Measurements from ENCODE around the gene S100A3.
"Not testable (repeated sequence)": the region's sequence is repeated elsewhere in the genome, so short reads cannot be mapped to it uniquely, and the experiment has no call there.

The S100A3 gene

DNA sequence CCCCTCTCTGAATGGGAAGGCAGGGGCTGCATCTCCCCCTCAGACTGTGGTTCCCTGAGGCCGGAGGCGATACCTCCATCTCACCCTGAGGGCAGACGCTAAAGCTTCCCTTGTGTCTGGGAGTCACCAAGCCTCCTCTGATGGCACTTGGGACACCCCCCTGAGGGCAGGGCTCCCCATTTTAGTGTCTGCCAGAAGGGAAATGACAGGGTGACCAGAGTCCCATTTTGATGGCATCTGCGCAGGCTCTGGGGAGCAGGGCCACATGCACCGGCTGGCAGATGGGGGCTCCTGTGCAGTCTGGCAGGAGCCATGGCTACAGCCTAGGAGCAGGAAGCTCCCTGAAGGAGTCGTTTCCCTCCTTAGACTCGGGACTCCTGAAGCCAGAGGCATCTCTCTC, 14.9 kb upstream of the S100A3 start:
- H3K4me2 ChIP-seq (ENCODE audit: insufficient read depth, low read length), result no peak overlapping the region
- H3K36me3 ChIP-seq (ENCODE audit: insufficient read depth, low read length), result no peaks in the 10 kb centered on the region
- no peak for DNase-seq
- TF ChIP-seq EZH2 (IDR thresholded peaks at IDR 0.05; ENCODE audit: borderline replicate concordance, low read depth, low read length, severe bottlenecking), result no peak
- TF ChIP-seq, protein P1, sequence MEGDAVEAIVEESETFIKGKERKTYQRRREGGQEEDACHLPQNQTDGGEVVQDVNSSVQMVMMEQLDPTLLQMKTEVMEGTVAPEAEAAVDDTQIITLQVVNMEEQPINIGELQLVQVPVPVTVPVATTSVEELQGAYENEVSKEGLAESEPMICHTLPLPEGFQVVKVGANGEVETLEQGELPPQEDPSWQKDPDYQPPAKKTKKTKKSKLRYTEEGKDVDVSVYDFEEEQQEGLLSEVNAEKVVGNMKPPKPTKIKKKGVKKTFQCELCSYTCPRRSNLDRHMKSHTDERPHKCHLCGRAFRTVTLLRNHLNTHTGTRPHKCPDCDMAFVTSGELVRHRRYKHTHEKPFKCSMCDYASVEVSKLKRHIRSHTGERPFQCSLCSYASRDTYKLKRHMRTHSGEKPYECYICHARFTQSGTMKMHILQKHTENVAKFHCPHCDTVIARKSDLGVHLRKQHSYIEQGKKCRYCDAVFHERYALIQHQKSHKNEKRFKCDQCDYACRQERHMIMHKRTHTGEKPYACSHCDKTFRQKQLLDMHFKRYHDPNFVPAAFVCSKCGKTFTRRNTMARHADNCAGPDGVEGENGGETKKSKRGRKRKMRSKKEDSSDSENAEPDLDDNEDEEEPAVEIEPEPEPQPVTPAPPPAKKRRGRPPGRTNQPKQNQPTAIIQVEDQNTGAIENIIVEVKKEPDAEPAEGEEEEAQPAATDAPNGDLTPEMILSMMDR (IDR thresholded peaks at IDR 0.05; ENCODE audit: borderline replicate concordance, extremely low read depth, low read length, poor library complexity, severe bottlenecking), result no peak
- no peaks in the 10 kb centered on the region for H3K79me2 ChIP-seq (ENCODE audit: insufficient read depth, low read length)
- H3K9me3 ChIP-seq (ENCODE audit: insufficient read depth, low read length, severe bottlenecking), result no peaks in the 10 kb centered on the region
- H4K20me1 ChIP-seq (ENCODE audit: insufficient read depth, low read length), result no peaks in the 10 kb centered on the region
- ATAC-seq (ENCODE audit: insufficient read depth, low read depth), result no peak
- no peak overlapping the region for H3K27ac ChIP-seq (ENCODE audit: low read length)
- H2AFZ ChIP-seq (ENCODE audit: low read depth, low read length), result no peak overlapping the region
- H3K9ac ChIP-seq (ENCODE audit: low read depth, low read length), result no peak overlapping the region
- H3K4me3 ChIP-seq (ENCODE audit: low read depth in 1 of 2, low read length in 2 of 2), result no peak overlapping the region
- H3K27me3 ChIP-seq (ENCODE audit: insufficient read depth, low read length, poor library complexity), result no peaks in the 10 kb centered on the region
- H3K4me1 ChIP-seq (ENCODE audit: insufficient read depth, low read length), result peaks cover 13% of the 10 kb centered on the region

DNA sequence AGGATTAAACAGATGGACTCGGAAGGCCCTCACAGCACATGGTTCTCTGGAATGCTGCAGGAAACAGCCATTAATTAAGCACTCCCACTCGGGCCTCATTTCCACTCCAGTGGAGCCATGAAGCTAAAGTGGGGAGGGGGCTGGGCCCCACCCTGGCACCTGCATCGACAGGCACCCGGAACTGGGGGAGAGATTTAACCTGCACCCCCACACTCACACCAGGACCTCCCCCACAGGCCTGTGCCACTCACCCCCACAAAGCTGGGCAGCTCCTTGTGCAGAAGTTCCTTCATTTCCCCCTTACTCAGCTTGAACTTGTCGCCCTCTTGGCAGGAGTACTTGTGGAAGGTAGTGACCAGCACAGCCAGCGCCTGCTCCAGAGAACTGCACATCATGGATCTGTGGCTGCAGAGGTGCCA, 14.4 kb upstream of the S100A3 start:
- H3K27me3 ChIP-seq (ENCODE audit: insufficient read depth, low read length, poor library complexity), result no peaks in the 10 kb centered on the region
- peaks cover 8% of the 10 kb centered on the region for H3K4me1 ChIP-seq (ENCODE audit: insufficient read depth, low read length)
- TF ChIP-seq EZH2 (IDR thresholded peaks at IDR 0.05; ENCODE audit: borderline replicate concordance, low read depth, low read length, severe bottlenecking), result no peak
- TF ChIP-seq, protein P1 (IDR thresholded peaks at IDR 0.05; ENCODE audit: borderline replicate concordance, extremely low read depth, low read length, poor library complexity, severe bottlenecking), result no peak
- no peak overlapping the region for H3K9ac ChIP-seq (ENCODE audit: low read depth, low read length)
- no peak overlapping the region for H3K27ac ChIP-seq (ENCODE audit: low read length)
- no peak overlapping the region for H3K4me2 ChIP-seq (ENCODE audit: insufficient read depth, low read length)
- no peak for DNase-seq
- H3K4me3 ChIP-seq (ENCODE audit: low read depth in 1 of 2, low read length in 2 of 2), result no peak overlapping the region
- no peak overlapping the region for H2AFZ ChIP-seq (ENCODE audit: low read depth, low read length)
- no peaks in the 10 kb centered on the region for H3K79me2 ChIP-seq (ENCODE audit: insufficient read depth, low read length)
- no peaks in the 10 kb centered on the region for H3K9me3 ChIP-seq (ENCODE audit: insufficient read depth, low read length, severe bottlenecking)
- ATAC-seq (ENCODE audit: insufficient read depth, low read depth), result no peak
- H4K20me1 ChIP-seq (ENCODE audit: insufficient read depth, low read length), result no peaks in the 10 kb centered on the region
- no peaks in the 10 kb centered on the region for H3K36me3 ChIP-seq (ENCODE audit: insufficient read depth, low read length)

DNA sequence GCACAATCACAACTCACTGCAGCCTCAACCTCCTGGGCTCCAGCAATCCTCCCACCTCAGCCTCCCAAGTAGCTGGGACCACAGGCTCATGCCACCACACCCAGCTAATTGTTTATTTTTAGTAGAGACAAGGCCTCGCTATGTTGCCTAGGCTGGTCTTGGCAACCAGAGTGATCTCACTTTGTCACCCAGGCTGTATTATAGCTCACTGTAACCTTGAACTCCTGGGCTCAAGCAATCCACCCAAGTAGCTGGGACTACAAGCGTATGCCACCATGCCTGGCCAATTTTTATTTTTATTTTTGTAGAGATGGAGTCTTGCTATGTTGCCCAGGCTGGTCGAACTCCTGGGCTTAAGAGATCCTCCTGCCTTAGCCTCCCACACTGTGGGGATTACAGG, 13.0 kb upstream of the S100A3 start:
- H3K36me3 ChIP-seq (ENCODE audit: insufficient read depth, low read length); ATAC-seq (ENCODE audit: insufficient read depth, low read depth); DNase-seq; H3K9ac ChIP-seq (ENCODE audit: low read depth, low read length); H3K9me3 ChIP-seq (ENCODE audit: insufficient read depth, low read length, severe bottlenecking); H3K27me3 ChIP-seq (ENCODE audit: insufficient read depth, low read length, poor library complexity); H3K27ac ChIP-seq (ENCODE audit: low read length); H3K4me1 ChIP-seq (ENCODE audit: insufficient read depth, low read length); H4K20me1 ChIP-seq (ENCODE audit: insufficient read depth, low read length); H2AFZ ChIP-seq (ENCODE audit: low read depth, low read length); H3K4me2 ChIP-seq (ENCODE audit: insufficient read depth, low read length); H3K79me2 ChIP-seq (ENCODE audit: insufficient read depth, low read length); H3K4me3 ChIP-seq (ENCODE audit: low read depth in 1 of 2, low read length in 2 of 2): not testable (repeated sequence)

DNA sequence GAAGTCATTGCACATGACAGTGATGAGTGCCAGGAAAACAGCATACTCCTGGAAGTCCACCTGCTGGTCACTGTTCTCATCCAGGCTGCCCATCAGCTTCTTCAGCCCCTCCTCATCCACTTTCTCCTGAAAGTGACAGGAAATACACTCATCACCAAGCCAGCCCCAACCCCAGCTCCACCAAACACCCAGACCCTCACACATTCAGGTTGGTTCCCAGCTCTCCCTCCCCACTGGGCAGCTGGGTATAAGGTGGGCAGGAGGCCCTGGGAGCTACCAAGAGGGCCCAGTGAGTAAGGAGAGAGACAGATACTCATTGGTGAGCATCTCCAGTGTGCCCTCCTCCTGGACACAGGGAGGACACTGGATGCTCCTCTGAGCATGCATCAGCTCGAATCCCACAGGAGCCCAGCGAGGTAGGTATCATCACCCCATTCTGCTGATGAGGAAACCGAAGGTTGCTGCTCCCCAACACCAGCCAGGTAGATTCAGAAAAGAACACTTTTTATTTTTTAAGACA, 12.5 kb upstream of the S100A3 start:
- Histone ChIP-seq H3K79me2 (ENCODE audit: insufficient read depth, low read length) (no peaks in the 10 kb centered on the region), H4K20me1 (ENCODE audit: insufficient read depth, low read length) (no peaks in the 10 kb centered on the region), H3K4me1 (ENCODE audit: insufficient read depth, low read length) (no peaks in the 10 kb centered on the region; the same call in 1 of the 2 replicates), H2AFZ (ENCODE audit: low read depth, low read length) (no peak overlapping the region), H3K27ac (ENCODE audit: low read length) (no peak overlapping the region), H3K27me3 (ENCODE audit: insufficient read depth, low read length, poor library complexity) (no peaks in the 10 kb centered on the region), H3K36me3 (ENCODE audit: insufficient read depth, low read length) (no peaks in the 10 kb centered on the region), H3K4me3 (ENCODE audit: low read depth in 1 of 2, low read length in 2 of 2) (no peak overlapping the region), H3K9me3 (ENCODE audit: insufficient read depth, low read length, severe bottlenecking) (no peaks in the 10 kb centered on the region), H3K4me2 (ENCODE audit: insufficient read depth, low read length) (no peak overlapping the region), H3K9ac (ENCODE audit: low read depth, low read length) (no peak overlapping the region)
- DNase-seq, result no peak
- TF ChIP-seq EZH2 (IDR thresholded peaks at IDR 0.05; ENCODE audit: borderline replicate concordance, low read depth, low read length, severe bottlenecking), result no peak
- TF ChIP-seq, protein P1 (IDR thresholded peaks at IDR 0.05; ENCODE audit: borderline replicate concordance, extremely low read depth, low read length, poor library complexity, severe bottlenecking), result no peak
- no peak for ATAC-seq (ENCODE audit: insufficient read depth, low read depth)

Data from DND-41 (cell line).